ENCODE measurements around the gene ZNF783.
"Not testable (repeated sequence)": the region's sequence is repeated elsewhere in the genome, so short reads cannot be mapped to it uniquely, and the experiment has no call there.

Gene ZNF783

DNA sequence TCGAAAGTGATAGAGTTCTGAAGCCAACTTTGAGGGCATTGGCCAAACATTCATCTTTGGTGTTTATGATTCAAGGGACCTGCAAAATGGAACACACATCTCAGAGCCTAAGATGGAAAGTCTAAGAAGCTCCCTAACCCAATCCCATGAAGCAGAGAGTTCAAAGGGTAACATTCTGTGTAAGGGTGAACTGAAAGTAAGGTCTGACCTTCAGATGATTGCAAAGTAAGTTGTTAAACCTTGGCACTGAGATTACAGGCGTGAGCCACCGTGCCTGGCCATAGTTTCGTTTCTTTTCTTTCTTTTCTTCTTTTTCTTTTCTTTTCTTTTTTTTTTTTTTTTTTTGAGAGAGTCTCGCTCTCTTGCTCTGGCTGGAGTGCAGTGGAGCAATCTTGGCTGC, 20.3 kb upstream of the ZNF783 start:
- no peak for DNase-seq

DNA sequence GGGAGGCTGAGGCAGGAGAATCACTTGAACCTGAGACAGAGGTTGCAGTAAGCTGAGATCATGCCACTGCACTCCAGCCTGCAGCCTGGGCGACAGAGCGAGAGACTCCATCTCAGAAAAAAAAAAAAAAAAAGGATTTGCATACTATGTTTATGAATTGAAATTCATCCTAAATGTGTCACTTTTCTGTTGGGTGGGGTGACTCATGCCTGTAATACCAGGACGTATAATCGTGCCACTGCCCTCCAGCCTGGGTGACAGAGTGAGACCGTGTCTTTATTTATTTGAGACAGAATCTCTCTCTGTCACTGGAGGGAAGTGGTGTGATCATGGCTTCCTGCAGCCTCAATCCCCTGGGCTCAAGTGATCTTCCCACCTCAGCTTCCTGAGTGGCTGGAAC, 16.8 kb upstream of the ZNF783 start:
- no peak for DNase-seq

DNA sequence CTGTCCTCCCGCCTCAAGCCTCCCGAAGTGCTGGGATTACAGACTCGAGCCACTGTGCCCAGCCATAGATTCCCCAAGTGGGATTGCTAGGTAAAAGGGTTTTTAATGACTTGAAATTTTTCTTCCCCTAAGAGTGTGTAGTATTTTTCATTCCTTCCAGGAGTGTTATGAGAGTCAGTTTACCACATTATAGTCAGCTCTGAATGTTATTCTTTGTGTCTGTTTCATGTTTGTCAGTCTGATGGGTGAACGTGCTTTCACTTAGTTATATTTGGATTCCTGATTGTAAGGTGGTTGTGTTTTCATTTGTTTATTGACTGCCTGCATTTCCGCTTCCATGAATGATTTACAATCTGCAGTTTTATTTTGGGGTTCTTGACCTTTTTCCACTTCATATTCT, 16.3 kb upstream of the ZNF783 start:
- no peak for DNase-seq

DNA sequence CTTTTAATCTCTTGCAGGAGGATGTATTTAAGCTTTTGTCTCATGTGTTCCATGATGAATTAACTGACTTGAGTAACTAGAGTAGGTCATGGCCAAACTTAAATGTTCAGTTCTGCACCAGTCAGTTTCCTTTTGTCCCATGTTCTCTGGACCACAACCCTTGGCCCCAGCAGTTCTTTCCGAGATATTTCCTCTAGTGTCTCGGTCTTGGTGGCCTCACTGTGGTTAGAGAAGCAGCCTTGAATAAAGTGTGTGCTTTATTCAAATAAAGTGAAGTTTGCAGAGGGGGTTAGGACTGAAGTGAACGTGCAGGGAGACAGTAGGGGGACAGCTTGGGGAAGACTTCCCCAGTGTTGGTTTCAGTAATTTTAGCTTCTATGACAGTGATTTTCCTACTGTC, 13.2 kb upstream of the ZNF783 start:
- DNase-seq, result no peak

DNA sequence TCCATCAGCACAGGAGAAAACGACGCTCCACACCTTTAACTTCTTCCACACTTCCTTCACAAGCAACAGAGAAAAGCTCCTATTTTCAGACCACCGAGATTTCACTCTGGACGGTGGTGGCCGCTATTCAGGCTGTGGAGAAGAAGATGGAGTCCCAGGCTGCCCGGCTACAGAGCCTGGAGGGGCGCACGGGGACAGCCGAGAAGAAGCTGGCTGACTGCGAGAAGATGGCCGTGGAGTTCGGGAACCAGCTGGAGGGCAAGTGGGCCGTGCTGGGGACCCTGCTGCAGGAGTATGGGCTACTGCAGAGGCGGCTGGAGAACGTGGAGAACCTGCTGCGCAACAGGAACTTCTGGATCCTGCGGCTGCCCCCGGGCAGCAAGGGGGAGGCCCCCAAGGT, 11.8 kb upstream of the ZNF783 start:
- not testable (repeated sequence) for DNase-seq

DNA sequence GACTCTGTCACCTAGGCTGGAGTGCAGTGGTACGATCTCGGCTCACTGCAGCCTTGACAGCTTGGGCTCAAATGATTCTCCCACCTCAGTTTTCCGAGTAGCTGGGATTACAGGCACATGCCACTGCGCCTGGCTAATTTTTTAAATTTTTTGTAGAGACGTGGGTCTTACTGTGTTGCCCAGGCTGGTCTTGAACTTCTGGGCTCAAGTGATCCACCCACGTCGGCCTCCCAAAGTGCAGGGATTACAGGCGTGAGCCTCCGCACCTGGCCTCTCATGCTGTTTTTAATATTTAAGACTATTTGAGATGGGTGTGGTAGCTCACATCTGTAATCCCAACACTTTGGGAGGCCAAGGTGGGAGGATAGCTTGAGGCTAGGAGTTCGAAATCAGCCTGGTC, 10.5 kb upstream of the ZNF783 start:
- DNase-seq, result not testable (repeated sequence)

DNA sequence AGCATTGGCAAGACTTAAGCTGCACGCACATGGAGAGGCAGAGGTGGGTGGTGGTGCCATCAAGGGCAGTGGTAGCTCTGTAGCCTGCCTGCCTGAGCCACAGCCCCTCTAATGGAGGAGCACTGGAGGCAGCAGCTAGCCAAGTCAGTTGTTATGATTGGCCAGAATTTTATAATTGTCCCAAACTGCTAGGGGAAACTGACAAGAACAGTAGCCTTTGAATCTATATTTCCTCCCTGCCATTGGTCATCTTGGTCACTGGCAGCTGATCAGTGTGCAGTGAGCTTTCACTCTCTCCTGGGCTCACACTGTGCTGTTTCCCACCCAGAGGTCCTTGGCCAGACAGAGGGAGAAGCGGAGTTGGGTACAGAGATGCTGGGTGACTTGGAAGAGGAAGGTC, 9.6 kb upstream of the ZNF783 start:
- DNase-seq, result no peak

DNA sequence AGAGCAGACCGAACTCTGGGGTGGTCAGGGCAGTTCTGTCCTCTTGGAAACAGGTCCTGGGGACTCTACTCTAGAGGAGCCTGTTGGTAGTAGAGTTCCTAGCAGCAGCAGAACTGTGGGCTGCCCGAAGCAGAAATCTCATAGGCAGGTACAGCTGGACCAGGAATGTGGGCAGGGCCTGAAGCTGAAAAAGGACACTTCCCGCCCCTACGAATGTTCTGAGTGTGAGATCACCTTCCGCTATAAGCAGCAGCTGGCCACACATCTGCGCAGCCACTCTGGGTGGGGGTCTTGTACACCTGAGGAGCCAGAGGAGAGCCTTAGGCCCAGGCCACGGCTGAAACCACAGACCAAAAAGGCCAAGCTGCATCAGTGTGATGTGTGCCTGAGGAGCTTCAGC, 8.3 kb upstream of the ZNF783 start:
- no peak for DNase-seq

DNA sequence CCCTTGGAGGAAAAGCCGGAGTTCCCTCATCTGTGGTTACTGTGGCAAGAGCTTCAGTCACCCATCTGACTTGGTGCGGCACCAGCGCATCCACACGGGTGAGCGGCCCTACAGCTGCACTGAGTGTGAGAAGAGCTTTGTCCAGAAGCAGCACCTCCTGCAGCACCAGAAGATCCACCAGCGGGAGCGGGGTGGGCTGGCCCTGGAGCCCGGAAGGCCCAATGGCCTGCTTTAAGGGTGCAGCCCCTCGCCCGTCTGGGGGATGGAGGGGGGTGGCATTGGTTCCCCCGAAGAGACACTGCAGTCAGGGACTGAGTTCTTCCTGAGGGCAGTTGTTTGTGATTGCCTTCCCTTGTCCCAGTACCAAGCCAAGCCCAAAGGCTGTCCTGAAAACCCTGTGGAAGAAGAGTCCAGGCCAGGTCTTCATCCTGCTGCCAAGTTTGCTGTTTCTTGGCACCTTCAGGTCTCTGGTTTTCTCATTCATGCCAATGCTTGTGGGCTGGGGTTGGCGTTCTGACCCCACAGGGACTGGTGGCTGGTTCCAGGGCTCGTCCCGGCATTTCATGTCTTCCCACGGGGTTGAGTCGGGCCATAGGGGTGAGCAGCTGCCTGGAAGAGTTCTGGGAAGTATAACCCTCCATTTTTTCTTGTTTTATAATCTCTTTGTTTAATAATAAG, 7.7 kb upstream of the ZNF783 start:
- DNase-seq, result no peak

DNA sequence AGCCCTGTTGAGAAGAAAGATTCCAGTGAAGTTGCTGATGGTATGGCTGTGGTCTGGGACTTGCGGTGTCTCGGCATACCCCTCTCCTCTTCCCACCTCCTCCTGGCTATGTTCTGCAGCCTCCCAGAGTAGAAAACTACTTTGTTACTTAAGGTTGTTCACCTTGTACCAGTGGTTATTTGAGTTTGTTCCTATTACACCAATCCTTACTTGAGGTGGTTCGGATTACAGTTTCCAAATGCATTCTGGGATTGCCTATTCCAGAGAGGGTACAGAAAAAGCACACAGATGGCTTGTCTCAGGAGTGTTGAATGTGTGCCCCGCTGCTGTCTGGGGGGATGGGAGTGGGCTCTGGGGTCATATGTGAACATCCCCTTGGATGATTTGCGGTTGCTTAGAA, 6.8 kb upstream of the ZNF783 start:
- DNase-seq, result no peak

DNA sequence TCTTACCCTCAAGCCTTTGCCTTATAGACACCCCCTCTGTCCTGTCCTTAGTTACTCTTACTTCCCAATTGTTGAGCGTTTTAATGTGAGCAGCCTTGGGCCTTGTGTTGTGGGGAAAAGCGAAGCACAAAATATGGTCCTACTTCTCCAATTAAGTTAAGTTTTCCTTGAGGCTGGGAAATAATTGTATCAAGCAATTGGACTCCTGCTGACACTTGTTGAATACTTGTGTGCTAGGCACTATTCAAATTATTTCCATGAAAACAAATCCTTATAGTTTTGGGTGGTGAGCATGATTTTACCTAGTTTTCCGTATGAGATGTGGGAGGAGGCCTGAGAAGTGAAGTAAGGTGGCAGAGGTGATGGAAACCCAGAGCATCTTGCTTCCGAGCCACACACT, 5.4 kb upstream of the ZNF783 start:
- no peak for DNase-seq

DNA sequence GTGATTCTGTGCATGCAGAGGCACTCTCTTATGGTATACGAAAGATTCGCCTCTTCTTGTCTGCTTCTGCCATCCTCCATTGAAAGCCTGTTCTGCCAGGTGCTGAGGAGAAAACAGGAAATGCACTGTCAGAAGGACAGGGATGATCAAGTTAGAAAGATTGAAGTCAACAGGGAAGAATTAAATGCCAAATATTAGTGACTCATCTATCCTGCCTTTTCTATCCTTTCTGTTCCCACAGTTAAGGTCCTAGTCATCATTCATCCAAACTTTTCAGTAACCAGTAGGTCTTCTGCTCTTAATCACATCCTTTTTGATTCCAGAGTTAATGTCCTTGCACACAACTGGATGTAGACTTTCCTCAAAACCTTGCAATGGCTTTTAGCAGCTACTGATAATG, 4.8 kb upstream of the ZNF783 start:
- no peak for DNase-seq

DNA sequence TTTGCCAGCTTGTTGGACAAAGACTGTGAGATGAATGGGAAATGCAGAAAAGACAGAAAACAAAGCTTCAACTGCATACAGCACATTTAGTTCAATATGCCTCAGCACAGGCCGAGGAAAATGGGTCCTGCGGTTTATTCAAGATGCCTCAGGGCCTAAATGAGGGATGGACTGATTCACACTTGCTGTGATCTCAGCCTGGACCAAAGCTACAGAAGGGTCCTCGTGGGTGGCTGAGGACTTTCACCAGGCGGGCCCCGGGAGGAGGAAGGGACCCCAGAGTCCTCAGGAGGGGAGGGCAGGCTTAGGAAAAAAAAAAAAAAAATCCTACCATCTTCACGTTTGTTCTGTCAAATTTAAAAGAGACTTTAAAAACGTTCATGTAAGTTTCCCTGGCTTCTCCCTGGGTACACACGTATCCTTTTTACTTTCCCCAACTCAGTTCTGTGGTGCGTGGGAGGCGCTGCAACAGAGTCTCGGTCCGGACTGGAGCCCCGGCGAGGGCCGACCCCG, 624 bp upstream of the ZNF783 start:
- DNase-seq, result no peak

DNA sequence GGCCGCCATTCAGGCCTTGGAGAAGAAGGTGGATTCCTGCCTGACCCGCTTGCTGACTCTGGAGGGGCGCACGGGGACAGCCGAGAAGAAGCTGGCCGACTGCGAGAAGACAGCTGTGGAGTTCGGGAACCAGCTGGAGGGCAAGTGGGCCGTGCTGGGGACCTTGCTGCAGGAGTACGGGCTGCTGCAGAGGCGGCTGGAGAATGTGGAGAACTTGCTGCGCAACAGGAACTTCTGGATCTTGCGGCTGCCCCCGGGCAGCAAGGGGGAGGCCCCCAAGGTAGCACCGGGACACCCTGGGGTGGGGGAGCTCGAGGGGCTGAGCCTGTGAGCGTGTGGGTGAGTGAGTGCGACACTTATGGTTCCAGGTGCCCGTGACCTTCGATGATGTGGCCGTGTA, 4.5 kb downstream of the ZNF783 start:
- DNase-seq, result no peak

DNA sequence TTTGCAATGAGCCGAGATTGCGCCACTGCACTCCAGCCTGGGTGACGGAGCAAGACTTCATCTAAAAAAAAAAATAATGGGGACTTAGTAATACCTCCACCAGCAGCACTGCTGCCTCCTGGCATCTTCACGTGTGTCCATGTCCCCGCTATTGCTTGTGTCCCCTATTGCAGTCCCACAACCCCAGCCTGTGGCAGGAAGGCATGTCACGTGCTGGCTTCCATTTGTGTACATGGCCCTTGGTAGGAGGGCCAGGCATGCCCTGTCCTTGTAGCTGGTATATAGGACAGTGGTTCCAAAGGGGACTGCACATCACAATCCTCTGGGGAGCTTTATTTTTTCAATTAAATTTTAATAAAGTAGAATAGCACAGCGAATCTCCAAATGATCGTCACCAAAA, 5.7 kb downstream of the ZNF783 start:
- DNase-seq, result no peak

DNA sequence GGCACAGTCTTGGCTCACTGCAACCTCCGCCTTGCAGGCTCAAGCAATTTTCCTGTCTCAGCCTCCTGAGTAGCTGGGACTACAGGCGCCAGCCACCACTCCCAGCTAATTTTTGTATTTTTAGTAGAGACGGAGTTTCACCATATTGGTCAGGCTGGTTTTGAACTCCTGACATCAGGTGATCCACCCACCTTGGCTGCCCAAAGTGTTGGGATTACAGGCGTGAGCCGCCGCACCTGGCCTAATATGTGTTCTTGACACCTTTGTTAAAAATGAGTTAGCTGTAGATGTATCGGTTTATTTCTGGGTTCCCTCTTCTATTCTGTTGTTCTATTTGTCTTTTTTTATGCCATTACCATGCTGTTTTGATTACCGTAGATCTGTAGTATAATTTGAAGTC, 12.4 kb downstream of the ZNF783 start:
- not testable (repeated sequence) for DNase-seq

DNA sequence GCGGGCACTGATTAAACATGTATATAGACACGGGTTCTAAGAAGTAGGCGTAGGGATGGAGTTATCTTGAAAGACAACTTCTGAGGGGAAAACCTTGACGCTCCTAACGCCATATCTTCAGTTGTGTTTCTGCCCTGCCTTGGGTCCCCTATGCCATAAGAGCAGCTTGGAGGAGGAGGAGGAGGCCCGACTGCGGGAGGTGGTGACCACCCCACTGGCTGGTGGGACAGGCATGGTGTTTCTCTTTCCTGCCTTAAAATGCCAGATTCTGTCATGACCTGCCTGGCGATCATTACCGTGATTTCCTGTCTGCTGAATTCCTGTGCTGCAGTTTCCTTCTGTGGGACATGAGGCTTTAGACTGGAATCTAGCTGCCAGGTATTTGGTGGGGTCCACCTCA, 15.9 kb downstream of the ZNF783 start:
- no peak for DNase-seq

DNA sequence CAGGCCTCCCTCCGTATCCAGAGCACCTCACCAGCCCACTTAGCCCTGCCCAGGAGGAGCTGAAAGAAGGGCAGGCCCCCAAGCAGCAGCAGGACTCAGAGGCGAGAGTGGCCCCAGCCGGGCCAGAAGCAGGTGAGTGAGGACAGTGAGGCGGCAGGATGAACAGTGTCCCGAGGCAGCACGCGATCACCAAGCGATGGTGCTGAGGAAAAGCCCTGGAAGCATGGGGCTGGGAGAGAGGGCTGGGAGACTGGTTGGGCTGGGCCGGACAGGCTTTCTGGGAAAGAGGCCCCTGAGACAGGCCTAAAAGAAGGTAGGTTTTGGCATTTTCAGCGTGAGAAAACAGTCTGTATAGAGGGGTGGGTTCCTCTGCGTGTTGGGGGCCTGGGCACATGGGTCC, 16.4 kb downstream of the ZNF783 start:
- DNase-seq, result no peak

DNA sequence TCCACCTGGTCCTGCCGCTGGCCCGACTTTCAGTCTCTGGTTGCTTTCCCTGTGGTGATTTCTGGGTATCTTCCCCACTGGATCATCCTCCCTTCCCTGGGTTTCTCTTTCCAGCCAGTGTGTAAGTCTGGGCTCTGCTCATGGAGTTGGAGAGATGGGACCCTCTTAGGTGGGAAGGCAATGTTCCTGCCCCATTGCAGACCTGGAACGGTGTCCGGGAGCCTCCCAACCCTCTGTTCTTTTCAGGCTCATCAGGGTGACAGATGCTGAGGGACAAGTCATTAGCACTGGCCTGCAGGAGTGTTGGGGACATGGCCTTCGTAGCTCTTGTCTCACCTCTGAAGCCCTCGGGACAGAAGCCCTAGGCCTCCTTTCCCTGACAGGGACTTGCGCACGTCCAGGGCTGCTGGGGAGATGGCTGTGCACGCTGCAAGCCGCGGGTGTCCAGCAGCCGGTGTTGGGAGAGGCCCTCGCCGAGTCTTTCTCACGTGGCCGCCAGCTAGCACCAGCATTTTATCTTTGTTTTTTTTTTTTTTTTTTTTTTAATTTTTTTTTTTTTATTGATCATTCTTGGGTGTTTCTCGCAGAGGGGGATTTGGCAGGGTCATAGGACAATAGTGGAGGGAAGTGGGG, 17.2 kb downstream of the ZNF783 start:
- no peak for DNase-seq

DNA sequence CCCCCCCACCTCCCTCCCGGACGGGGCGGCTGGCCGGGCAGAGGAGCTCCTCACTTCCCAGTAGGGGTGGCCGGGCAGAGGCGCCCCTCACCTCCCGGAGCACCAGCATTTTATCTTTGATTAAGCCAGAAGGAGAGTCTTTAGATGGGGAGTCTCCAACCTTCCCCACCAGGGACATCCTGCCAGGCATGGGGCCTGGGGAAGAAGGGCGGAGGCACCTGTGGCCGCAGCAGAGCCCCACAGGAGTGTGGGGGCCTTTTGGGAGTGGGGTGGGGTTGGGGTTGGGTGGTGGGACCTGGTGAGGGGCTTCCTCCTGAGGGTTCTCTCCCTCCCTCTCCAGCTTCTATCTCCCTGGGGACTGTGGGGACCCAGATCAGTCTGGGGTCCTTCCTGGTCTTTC, 18.2 kb downstream of the ZNF783 start:
- DNase-seq, result no peak

DNA sequence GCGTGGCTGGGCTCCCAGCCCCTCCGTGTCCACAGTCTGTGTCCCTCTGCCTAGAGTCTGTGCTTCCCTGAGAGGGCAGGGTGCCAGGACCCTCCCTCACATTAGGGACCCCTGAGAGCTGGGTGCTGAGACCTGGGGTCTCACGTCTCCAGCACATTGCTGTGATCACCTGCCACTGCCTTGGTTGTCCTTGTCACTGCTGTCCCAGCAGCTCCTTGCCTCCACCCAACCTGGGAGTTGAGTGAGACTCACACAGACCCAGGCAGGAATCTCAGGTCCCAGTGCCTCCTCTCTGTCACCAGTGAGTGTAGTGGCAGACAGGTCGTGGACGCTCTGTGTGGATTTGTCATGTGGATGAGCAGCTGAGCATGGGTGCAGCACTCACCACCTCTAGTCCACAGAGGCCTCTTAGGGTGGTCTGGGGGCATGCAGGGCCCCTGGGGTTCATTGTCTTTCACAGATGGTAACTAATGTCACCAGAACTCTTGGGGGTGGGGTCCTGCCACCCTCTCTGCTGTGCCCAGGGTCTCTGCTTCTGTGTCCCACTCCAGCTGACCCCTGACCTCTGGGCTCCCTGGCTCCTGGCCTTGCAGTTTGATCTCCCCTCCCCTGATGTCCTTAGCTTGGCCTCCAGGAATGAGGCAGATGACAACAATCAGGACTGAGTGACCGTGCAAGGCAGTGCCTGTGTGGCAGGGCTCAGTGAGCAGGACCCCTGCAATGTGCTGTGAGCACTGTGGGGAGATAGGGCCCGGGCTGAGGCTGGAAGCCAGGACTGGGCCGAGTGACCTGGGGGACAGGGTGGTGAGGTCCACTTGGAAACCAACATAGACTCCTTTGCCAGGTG, 18.9 kb downstream of the ZNF783 start:
- no peak for DNase-seq

DNA sequence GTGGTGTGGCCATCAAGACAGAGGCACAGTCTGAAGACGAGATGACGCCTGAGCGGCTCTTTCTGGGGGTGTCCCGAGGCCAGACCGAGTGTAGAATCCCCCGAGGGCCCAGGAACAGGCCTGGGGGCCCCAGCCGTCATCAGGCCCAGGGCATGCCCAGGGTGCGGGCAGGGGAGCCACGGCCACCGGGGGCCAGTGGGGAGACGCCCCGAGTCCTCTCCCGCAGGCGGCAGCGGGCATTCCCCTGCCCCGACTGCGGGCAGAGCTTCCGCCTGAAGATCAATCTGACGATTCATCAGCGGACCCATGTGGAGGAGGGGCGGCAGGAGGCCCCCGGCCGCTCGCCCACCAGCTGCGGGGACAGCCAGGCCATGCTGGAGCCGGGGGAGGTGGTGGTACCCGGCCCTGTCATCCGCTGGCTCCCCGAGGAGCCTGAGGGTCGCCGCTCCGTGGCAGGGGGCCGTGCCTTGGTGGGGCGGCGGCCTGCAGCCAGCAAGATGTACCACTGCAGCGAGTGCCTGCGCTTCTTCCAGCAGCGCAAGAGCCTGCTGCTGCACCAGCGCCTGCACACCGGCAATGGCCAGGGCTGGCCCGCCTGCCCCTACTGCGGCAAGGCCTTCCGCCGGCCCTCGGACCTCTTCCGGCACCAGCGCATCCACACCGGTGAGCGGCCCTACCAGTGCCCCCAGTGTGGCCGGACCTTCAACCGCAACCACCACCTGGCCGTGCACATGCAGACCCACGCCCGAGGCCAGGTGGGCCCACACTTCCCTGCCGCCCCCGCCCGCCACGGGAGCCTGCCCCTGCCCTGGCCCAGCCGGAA, 19.7 kb downstream of the ZNF783 start:
- no peak for DNase-seq

DNA sequence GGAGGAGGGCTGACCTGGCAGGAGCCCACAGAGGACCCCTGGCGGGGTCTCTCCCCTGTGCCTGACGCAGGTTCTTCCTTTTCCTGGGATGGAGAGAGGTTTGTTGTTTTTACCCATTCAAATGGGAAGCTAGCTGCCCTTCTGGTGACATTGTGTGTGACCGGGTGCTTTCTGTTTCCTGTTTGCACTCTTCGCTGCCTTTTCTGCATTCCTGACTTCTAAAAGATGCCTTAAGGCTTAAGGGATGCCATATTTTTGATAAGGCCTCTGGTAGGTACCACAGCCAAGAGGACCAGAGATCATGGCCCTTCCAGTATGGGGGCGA, 20.3 kb downstream of the ZNF783 start:
- no peak for DNase-seq

Data from SIG-M5 (cell line).